Right lung (tissue), 5 donors: ENCODE results near the gene HS6ST3. TPM values are rescaled to one million over a fixed set of nuclear protein-coding genes. Genes with fewer than 3 reads are reported as not detected.

ENCODE experiments used
- DNase-seq, 2 donors: peaks; one replicate each; pipeline ENCODE4 v3.0.0-alpha.2; 2013
- polyA plus RNA-seq, 5 donors: library from polyadenylated mRNA; unstranded; fragments of 120-200 nt; gene quantifications; one replicate each; pipeline versions ENCODE4 v1.2.1 to v1.2.3, GENCODE V29; 2013; ENCODE audit warnings: inconsistent platforms in 1 of 5, low replicate concordance in 1 of 5; ENCODE audit not compliant: insufficient read length in 5 of 5, insufficient read depth in 1 of 5

Gene HS6ST3
- polyA plus RNA-seq, 5 donors = 0.05 to 0.10 (median 0.07) TPM

- DNase-seq = no peak
Measured at GRCh38 chr13:96299235-96299634, 209.3 kb downstream of the HS6ST3 start.

- DNase-seq = no peak
Measured at GRCh38 chr13:96308568-96308967, 218.7 kb downstream of the HS6ST3 start.

- no peak for DNase-seq
Measured at GRCh38 chr13:96314974-96315373, 225.1 kb downstream of the HS6ST3 start.

GRCh38 chr13:96338030-96338429, 248.1 kb downstream of the HS6ST3 start:
- DNase-seq = no peak

GRCh38 chr13:96342286-96342685, 252.4 kb downstream of the HS6ST3 start:
- no peak for DNase-seq

- no peak for DNase-seq
Measured at GRCh38 chr13:96342852-96343465, 253.1 kb downstream of the HS6ST3 start.

GRCh38 chr13:96346921-96347320, 257.0 kb downstream of the HS6ST3 start:
- no peak for DNase-seq

- DNase-seq = no peak
Measured at GRCh38 chr13:96373597-96373996, 283.7 kb downstream of the HS6ST3 start.

- DNase-seq = no peak
Measured at GRCh38 chr13:96377835-96378234, 287.9 kb downstream of the HS6ST3 start.

GRCh38 chr13:96379967-96380366, 290.1 kb downstream of the HS6ST3 start:
- no peak for DNase-seq

- no peak for DNase-seq
Measured at GRCh38 chr13:96381681-96382080, 291.8 kb downstream of the HS6ST3 start.

- DNase-seq = no peak
Measured at GRCh38 chr13:96388598-96388997, 298.7 kb downstream of the HS6ST3 start.

GRCh38 chr13:96391606-96392005, 301.7 kb downstream of the HS6ST3 start:
- DNase-seq = no peak

GRCh38 chr13:96397807-96398206, 307.9 kb downstream of the HS6ST3 start:
- DNase-seq = no peak

GRCh38 chr13:96398486-96398885, 308.6 kb downstream of the HS6ST3 start:
- no peak for DNase-seq

- no peak for DNase-seq
Measured at GRCh38 chr13:96403241-96403640, 313.3 kb downstream of the HS6ST3 start.

- DNase-seq = no peak
Measured at GRCh38 chr13:96403651-96404050, 313.7 kb downstream of the HS6ST3 start.

GRCh38 chr13:96415831-96416385, 326.0 kb downstream of the HS6ST3 start:
- no peak for DNase-seq

- DNase-seq = no peak
Measured at GRCh38 chr13:96417939-96418685, 328.2 kb downstream of the HS6ST3 start.

- DNase-seq = no peak
Measured at GRCh38 chr13:96421314-96421713, 331.4 kb downstream of the HS6ST3 start.

- peak; percentile 12 to 33 for DNase-seq
Measured at GRCh38 chr13:96422002-96422401, 332.1 kb downstream of the HS6ST3 start.

GRCh38 chr13:96426167-96426566, 336.3 kb downstream of the HS6ST3 start:
- DNase-seq = no peak

GRCh38 chr13:96428911-96429310, 339.0 kb downstream of the HS6ST3 start:
- peak; percentile 32 to 63 for DNase-seq
